Measurements from ENCODE around the gene RALGPS1. TPM values are rescaled to one million over a fixed set of nuclear protein-coding genes. Genes with fewer than 3 reads are reported as not detected.

RALGPS1 gene
- total and polyA plus RNA-seq, 2 of the 13 experiments (the other 11 are each of a cell fraction or from before 2014, with no cell fraction given): 3.7 to 6.5 TPM

DNA sequence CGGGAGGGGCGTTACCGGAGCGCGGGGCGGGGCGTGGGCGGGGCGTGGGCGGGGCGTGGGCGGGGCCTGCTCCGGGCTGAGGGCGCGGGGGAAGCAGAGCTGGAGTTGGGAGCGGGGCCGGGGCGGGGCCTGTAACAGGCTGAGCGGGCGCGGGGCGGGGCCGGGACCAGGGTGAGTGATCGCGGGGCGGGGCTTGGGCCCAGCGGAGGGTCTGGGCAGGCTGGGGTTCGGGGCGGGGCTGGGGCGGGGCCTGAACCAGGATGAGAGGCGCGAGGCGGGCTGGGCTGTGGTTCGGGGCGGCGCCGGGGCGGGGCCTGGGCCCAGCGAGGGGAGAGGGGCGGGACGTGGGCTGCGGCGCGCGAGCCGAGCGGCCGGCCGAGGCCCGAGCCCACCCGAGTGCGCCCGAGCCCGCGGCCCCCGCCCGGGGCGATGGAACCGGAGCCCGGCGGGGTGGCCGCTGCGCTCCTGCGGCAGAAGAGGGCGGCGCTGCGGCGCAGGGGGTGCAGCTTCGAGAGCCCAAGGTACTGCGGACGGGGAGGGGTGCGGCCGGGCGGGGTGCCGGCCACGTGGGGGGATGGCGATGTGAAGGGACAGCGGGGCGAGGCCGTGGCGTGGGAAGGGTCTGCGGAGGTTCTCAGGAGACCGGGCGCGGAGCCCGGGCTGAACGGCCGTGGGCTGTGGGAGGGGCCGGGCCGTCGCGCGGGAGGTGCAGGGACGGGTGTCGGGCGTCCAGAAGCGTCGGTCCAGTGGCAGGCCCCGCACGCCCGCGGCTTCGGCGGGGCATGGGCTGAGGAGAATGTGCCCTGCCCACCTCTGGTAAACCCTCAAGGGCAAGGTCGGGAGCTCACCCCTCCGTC is 310.5 kb downstream of the RALGPS1 start (continued):
- TF ChIP-seq MAF1 (CRISPR knock-in tag; IDR thresholded peaks at IDR 0.05; ENCODE audit: borderline replicate concordance) (no peak), ZBTB7A (CRISPR knock-in tag; IDR thresholded peaks at IDR 0.05) (no peak), ZNF616 (CRISPR knock-in tag; IDR thresholded peaks at IDR 0.05; ENCODE audit: low read depth) (no peak), ZBTB7B (CRISPR knock-in tag; IDR thresholded peaks at IDR 0.05) (0 out of 2 replicates have a peak, but pooled peaks have one; percentile 24), ZNF484 (CRISPR knock-in tag; IDR thresholded peaks at IDR 0.05; ENCODE audit: borderline replicate concordance, low read depth) (no peak), SMAD3 (CRISPR knock-in tag; IDR thresholded peaks at IDR 0.05) (no peak), SAP130 (CRISPR knock-in tag; IDR thresholded peaks at IDR 0.05; ENCODE audit: low read depth) (peak; percentile 48; the same call in 1 of the 2 replicates), RXRB (CRISPR knock-in tag; IDR thresholded peaks at IDR 0.05; ENCODE audit: borderline replicate concordance) (no peak), NR2F2 (IDR thresholded peaks at IDR 0.05; ENCODE audit: borderline replicate concordance, low read depth) (no peak), SIN3B (IDR thresholded peaks at IDR 0.05; ENCODE audit: low read length) (no peak), PITX1 (CRISPR knock-in tag; IDR thresholded peaks at IDR 0.05) (no peak), MBD4 (IDR thresholded peaks at IDR 0.05; ENCODE audit: borderline replicate concordance, low read length) (no peak)
- TF ChIP-seq, protein P1, sequence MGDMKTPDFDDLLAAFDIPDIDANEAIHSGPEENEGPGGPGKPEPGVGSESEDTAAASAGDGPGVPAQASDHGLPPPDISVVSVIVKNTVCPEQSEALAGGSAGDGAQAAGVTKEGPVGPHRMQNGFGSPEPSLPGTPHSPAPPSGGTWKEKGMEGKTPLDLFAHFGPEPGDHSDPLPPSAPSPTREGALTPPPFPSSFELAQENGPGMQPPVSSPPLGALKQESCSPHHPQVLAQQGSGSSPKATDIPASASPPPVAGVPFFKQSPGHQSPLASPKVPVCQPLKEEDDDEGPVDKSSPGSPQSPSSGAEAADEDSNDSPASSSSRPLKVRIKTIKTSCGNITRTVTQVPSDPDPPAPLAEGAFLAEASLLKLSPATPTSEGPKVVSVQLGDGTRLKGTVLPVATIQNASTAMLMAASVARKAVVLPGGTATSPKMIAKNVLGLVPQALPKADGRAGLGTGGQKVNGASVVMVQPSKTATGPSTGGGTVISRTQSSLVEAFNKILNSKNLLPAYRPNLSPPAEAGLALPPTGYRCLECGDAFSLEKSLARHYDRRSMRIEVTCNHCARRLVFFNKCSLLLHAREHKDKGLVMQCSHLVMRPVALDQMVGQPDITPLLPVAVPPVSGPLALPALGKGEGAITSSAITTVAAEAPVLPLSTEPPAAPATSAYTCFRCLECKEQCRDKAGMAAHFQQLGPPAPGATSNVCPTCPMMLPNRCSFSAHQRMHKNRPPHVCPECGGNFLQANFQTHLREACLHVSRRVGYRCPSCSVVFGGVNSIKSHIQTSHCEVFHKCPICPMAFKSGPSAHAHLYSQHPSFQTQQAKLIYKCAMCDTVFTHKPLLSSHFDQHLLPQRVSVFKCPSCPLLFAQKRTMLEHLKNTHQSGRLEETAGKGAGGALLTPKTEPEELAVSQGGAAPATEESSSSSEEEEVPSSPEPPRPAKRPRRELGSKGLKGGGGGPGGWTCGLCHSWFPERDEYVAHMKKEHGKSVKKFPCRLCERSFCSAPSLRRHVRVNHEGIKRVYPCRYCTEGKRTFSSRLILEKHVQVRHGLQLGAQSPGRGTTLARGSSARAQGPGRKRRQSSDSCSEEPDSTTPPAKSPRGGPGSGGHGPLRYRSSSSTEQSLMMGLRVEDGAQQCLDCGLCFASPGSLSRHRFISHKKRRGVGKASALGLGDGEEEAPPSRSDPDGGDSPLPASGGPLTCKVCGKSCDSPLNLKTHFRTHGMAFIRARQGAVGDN (CRISPR knock-in tag; IDR thresholded peaks at IDR 0.05): peak; percentile 66
- TF ChIP-seq, protein P2, sequence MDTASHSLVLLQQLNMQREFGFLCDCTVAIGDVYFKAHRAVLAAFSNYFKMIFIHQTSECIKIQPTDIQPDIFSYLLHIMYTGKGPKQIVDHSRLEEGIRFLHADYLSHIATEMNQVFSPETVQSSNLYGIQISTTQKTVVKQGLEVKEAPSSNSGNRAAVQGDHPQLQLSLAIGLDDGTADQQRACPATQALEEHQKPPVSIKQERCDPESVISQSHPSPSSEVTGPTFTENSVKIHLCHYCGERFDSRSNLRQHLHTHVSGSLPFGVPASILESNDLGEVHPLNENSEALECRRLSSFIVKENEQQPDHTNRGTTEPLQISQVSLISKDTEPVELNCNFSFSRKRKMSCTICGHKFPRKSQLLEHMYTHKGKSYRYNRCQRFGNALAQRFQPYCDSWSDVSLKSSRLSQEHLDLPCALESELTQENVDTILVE (CRISPR knock-in tag; IDR thresholded peaks at IDR 0.05): no peak
- TF ChIP-seq, protein P3, sequence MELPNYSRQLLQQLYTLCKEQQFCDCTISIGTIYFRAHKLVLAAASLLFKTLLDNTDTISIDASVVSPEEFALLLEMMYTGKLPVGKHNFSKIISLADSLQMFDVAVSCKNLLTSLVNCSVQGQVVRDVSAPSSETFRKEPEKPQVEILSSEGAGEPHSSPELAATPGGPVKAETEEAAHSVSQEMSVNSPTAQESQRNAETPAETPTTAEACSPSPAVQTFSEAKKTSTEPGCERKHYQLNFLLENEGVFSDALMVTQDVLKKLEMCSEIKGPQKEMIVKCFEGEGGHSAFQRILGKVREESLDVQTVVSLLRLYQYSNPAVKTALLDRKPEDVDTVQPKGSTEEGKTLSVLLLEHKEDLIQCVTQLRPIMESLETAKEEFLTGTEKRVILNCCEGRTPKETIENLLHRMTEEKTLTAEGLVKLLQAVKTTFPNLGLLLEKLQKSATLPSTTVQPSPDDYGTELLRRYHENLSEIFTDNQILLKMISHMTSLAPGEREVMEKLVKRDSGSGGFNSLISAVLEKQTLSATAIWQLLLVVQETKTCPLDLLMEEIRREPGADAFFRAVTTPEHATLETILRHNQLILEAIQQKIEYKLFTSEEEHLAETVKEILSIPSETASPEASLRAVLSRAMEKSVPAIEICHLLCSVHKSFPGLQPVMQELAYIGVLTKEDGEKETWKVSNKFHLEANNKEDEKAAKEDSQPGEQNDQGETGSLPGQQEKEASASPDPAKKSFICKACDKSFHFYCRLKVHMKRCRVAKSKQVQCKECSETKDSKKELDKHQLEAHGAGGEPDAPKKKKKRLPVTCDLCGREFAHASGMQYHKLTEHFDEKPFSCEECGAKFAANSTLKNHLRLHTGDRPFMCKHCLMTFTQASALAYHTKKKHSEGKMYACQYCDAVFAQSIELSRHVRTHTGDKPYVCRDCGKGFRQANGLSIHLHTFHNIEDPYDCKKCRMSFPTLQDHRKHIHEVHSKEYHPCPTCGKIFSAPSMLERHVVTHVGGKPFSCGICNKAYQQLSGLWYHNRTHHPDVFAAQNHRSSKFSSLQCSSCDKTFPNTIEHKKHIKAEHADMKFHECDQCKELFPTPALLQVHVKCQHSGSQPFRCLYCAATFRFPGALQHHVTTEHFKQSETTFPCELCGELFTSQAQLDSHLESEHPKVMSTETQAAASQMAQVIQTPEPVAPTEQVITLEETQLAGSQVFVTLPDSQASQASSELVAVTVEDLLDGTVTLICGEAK (IDR thresholded peaks at IDR 0.05): no peak
- TF ChIP-seq, protein P3 (CRISPR knock-in tag; IDR thresholded peaks at IDR 0.05): no peak

Measured in HepG2 (cell line).